H9 (cell line): ENCODE data around the gene LITAF. TPM values are rescaled to one million over a fixed set of nuclear protein-coding genes. Genes with fewer than 3 reads are reported as not detected.

Experiments used
- DNase-seq: peaks from one replicate; pipeline ENCODE4 v3.0.0-alpha.2; 2017
- H2AFZ ChIP-seq: one replicate; pipeline ENCODE4 v1.6.1; 2013; ENCODE audit warnings: mild to moderate bottlenecking, low read length, control low read depth, moderate library complexity
- H2AK5ac ChIP-seq: 2 replicates; pipeline ENCODE4 v1.6.1; 2013; ENCODE audit warnings: low read length, control low read depth, mixed read lengths; ENCODE audit not compliant: insufficient read length
- H2BK120ac ChIP-seq: one replicate; pipeline ENCODE4 v1.6.1; 2013; ENCODE audit warnings: low read depth, mild to moderate bottlenecking, low read length, control low read depth, inconsistent platforms; ENCODE audit not compliant: poor library complexity, severe bottlenecking
- H2BK12ac ChIP-seq: 2 replicates; pipeline ENCODE4 v1.6.1; 2013; ENCODE audit warnings: low read length, control low read depth, mixed read lengths, low read depth; ENCODE audit not compliant: insufficient read length
- H2BK15ac ChIP-seq: 2 replicates; pipeline ENCODE4 v1.6.1; 2013; ENCODE audit warnings: low read depth, low read length, control low read depth
- H2BK20ac ChIP-seq: one replicate; pipeline ENCODE4 v1.6.1; 2013; ENCODE audit warnings: low read depth, mild to moderate bottlenecking, low read length, control low read depth, inconsistent platforms; ENCODE audit not compliant: poor library complexity, severe bottlenecking
- H2BK5ac ChIP-seq: 2 replicates; pipeline ENCODE4 v1.6.1; 2013; ENCODE audit warnings: low read length, control low read depth, mixed read lengths; ENCODE audit not compliant: insufficient read length
- H3K14ac ChIP-seq: 2 replicates; pipeline ENCODE4 v1.6.1; 2013; ENCODE audit warnings: low read length, control low read depth; ENCODE audit not compliant: insufficient read depth
- H3K18ac ChIP-seq: 2 replicates; pipeline ENCODE4 v1.6.1; 2013; ENCODE audit warnings: low read depth, mild to moderate bottlenecking, mixed read lengths, low read length, control low read depth; ENCODE audit not compliant: insufficient read length
- H3K23ac ChIP-seq: 2 replicates; pipeline ENCODE4 v1.6.1; 2013; ENCODE audit warnings: low read length, control low read depth, mixed read lengths, low read depth; ENCODE audit not compliant: insufficient read length
- H3K23me2 ChIP-seq: 2 replicates; pipeline ENCODE4 v1.6.1; 2013; ENCODE audit warnings: low read depth, mild to moderate bottlenecking, mixed read lengths, low read length, control low read depth; ENCODE audit not compliant: insufficient read length, poor library complexity, severe bottlenecking
- H3K27ac ChIP-seq: 2 replicates; pipeline ENCODE4 v1.5.1; 2013; ENCODE audit warnings: low read length, control low read depth, mixed read lengths, low read depth; ENCODE audit not compliant: insufficient read length
- H3K27me3 ChIP-seq: 2 replicates; pipeline ENCODE4 v1.6.1; 2013; ENCODE audit warnings: low read length, control low read depth, inconsistent platforms; ENCODE audit not compliant: insufficient read depth
- H3K4ac ChIP-seq: 2 replicates; pipeline ENCODE4 v1.6.1; 2013; ENCODE audit warnings: low read depth, mild to moderate bottlenecking, control low read depth, inconsistent platforms, low read length, moderate library complexity
- H3K4me1 ChIP-seq: 2 replicates; pipeline ENCODE4 v1.6.1; 2013; ENCODE audit warnings: low read length, control low read depth, inconsistent platforms; ENCODE audit not compliant: insufficient read depth
- H3K4me2 ChIP-seq: 2 replicates; pipeline ENCODE4 v1.6.1; 2013; ENCODE audit warnings: low read length, control low read depth, mixed read lengths; ENCODE audit not compliant: insufficient read length, insufficient read depth
- H3K56ac ChIP-seq: 2 replicates; pipeline ENCODE4 v1.6.1; 2013; ENCODE audit warnings: low read depth, mild to moderate bottlenecking, mixed read lengths, low read length, control low read depth; ENCODE audit not compliant: insufficient read length
- H3K79me1 ChIP-seq: 2 replicates; pipeline ENCODE4 v1.6.1; 2013; ENCODE audit warnings: low read depth, mild to moderate bottlenecking, moderate library complexity, low read length, control low read depth, inconsistent platforms; ENCODE audit not compliant: insufficient read depth, poor library complexity, severe bottlenecking
- H3K79me2 ChIP-seq: 2 replicates; pipeline ENCODE4 v1.6.1; 2013; ENCODE audit warnings: low read length, control low read depth, inconsistent platforms; ENCODE audit not compliant: insufficient read depth
- H3K9ac ChIP-seq: 2 replicates; pipeline ENCODE4 v1.6.1; 2013; ENCODE audit warnings: low read length, control low read depth, mixed read lengths; ENCODE audit not compliant: insufficient read length; ENCODE audit errors: extremely low read depth
- H3K9me3 ChIP-seq: one replicate; pipeline ENCODE4 v1.6.1; 2013; ENCODE audit warnings: low read depth, low read length, inconsistent platforms; ENCODE audit not compliant: control insufficient read depth
- H3T11ph ChIP-seq: one replicate; pipeline ENCODE4 v1.6.1; 2013; ENCODE audit warnings: mild to moderate bottlenecking, low read length, control low read depth, inconsistent platforms
- H4K20me1 ChIP-seq: one replicate; pipeline ENCODE4 v1.6.1; 2013; ENCODE audit not compliant: control insufficient read depth, insufficient read length, insufficient read depth
- H4K5ac ChIP-seq: 2 replicates; pipeline ENCODE4 v1.6.1; 2013; ENCODE audit warnings: low read depth, mild to moderate bottlenecking, mixed read lengths, low read length, control low read depth; ENCODE audit not compliant: insufficient read length
- H4K8ac ChIP-seq: replicated peaks from 2 replicates; pipeline ENCODE4 v1.6.1; 2013; ENCODE audit warnings: low read length, control low read depth, mixed read lengths, low read depth; ENCODE audit not compliant: insufficient read length
- H4K91ac ChIP-seq: 2 replicates; pipeline ENCODE4 v1.6.1; 2013; ENCODE audit warnings: low read depth, mild to moderate bottlenecking, moderate library complexity, mixed read lengths, low read length, control low read depth; ENCODE audit not compliant: insufficient read length
- H3K27ac Mint-ChIP-seq, 3 experiments: 2 replicates in 2 of 3; 3 replicates in 1 of 3; pipeline ENCODE4 v1.8.0; 2020 to 2021; ENCODE audit warnings: mixed read lengths in 3 of 3, mild to moderate bottlenecking in 1 of 3, moderate library complexity in 1 of 3
- H3K27me3 Mint-ChIP-seq: 2 replicates; pipeline ENCODE4 v1.8.0; 2021; ENCODE audit warnings: low read depth, mild to moderate bottlenecking, moderate library complexity, mixed read lengths
- H3K36me3 Mint-ChIP-seq, 3 experiments: 2 replicates in 2 of 3; 3 replicates in 1 of 3; pipeline ENCODE4 v1.8.0; 2020 to 2021; ENCODE audit warnings: low read depth in 3 of 3, mixed read lengths in 3 of 3; ENCODE audit not compliant: insufficient read depth in 1 of 3
- H3K4me1 Mint-ChIP-seq, 2 experiments: 2 replicates each; pipeline ENCODE4 v1.8.0; 2020; ENCODE audit warnings: mixed read lengths in 2 of 2
- H3K4me3 Mint-ChIP-seq, 2 experiments: 2 replicates in 1 of 2; 3 replicates in 1 of 2; pipeline ENCODE4 v1.8.0; 2020 to 2021; ENCODE audit warnings: mild to moderate bottlenecking in 2 of 2, mixed read lengths in 2 of 2, moderate library complexity in 1 of 2
- H3K9me3 Mint-ChIP-seq, 2 experiments: 2 replicates in 1 of 2; 3 replicates in 1 of 2; pipeline ENCODE4 v1.8.0; 2020; ENCODE audit warnings: mild to moderate bottlenecking in 2 of 2, mixed read lengths in 2 of 2, moderate library complexity in 1 of 2
- CTCF ChIP-seq: fragments of 200-600 bp; sonication (generic); conservative IDR thresholded peaks from 3 replicates; pipeline ENCODE4 v1.8.0; 2021; ENCODE audit warnings: antibody characterized with exemption, mild to moderate bottlenecking
- WGBS: extraction: QIAGEN DNeasy Blood & Tissue Kit; methylation state at CpG from one replicate; pipeline ENCODE4 v1.1.7; 2013; ENCODE audit warnings: missing lambda C conversion rate, low lambda C conversion rate, mixed read lengths; ENCODE audit not compliant: insufficient read length; ENCODE audit errors: extremely low coverage; 5-methylcytosine and 5-hydroxymethylcytosine counted together
- total RNA-seq: library from RNA; stranded (reverse); gene quantifications from 2 replicates; pipeline ENCODE4 v1.2.1, GENCODE V29; 2021

Gene LITAF
- total RNA-seq, 1 experiment from 2014 or later, result 249 TPM

- Histone ChIP-seq H4K5ac (no peak overlapping the region), H3K9me3 (no peaks in the 10 kb centered on the region), H2BK20ac (no peak overlapping the region), H4K91ac (no peak overlapping the region), H3T11ph (no peak overlapping the region), H4K20me1 (no peaks in the 10 kb centered on the region), H3K23ac (no peak overlapping the region), H2BK15ac (no peak overlapping the region), H3K27ac (no peak overlapping the region), H3K18ac (no peak overlapping the region), H2BK120ac (no peak overlapping the region), H3K23me2 (no peaks in the 10 kb centered on the region), H3K79me1 (no peaks in the 10 kb centered on the region), H3K4me1 (peaks cover 2% of the 10 kb centered on the region; the same call in 1 of the 2 replicates), H2AK5ac (no peak overlapping the region), H4K8ac (no peak overlapping the region), H2BK5ac (no peak overlapping the region), H3K9ac (no peak overlapping the region), H3K4ac (no peak overlapping the region), H3K27me3 (no peaks in the 10 kb centered on the region), H3K79me2 (no peaks in the 10 kb centered on the region), H3K14ac (no peak overlapping the region), H2BK12ac (no peak overlapping the region), H3K4me2 (no peak overlapping the region), H2AFZ (no peak overlapping the region), H3K56ac (no peak overlapping the region)
- TF ChIP-seq CTCF, result no peak
- Mint-ChIP-seq H3K4me3 (no peak overlapping the region), H3K9me3 (no peaks in the 10 kb centered on the region; a peak in 1 of 5 replicates), H3K4me1 (peaks cover 43 to 60% of the 10 kb centered on the region in 2 experiments), H3K27ac (no peak overlapping the region; a peak in 1 of 7 replicates), H3K36me3 (no peaks in the 10 kb centered on the region), H3K27me3 (no peaks in the 10 kb centered on the region; the same call in none of the 2 replicates)
- DNase-seq, result no peak
- WGBS, result no CpG with 5 or more reads among the region's 6 CpGs
Observed at GRCh38 chr16:11498683-11499082, 88.0 kb downstream of the LITAF start.
